Activated CD8-positive, alpha-beta T cell treated with anti-CD3 and anti-CD28 coated beads, Interleukin-2, amount 10 ng/mL, durations not matched to agents 7 days and 5 days (primary cell): ENCODE measurements around the gene SPHK1. TPM values are rescaled to one million over a fixed set of nuclear protein-coding genes. Genes with fewer than 3 reads are reported as not detected.

Experiments
- ATAC-seq: fragments of 150-1000 bp; cut with Tn5 transposase; one replicate; pipeline ENCODE4 v1.10.0; 2021; ENCODE audit warnings: moderate library complexity
- CTCF ChIA-PET: fragments of 350-600 bp; sonication (Branson Sonifier 250); formaldehyde crosslinking; loops from one replicate; lab custom pipeline; 2021; ENCODE audit warnings: antibody characterized with exemption; lab: Charles Lee
- POLR2A ChIA-PET: fragments of 350-600 bp; sonication (Branson Sonifier 250); formaldehyde crosslinking; loops from one replicate; lab custom pipeline; 2021; ENCODE audit warnings: antibody characterized with exemption; lab: Charles Lee
- DNase-seq: peaks from one replicate; pipeline ENCODE4 v3.0.0-alpha.2; 2020
- H3K27ac Mint-ChIP-seq: one replicate; pipeline ENCODE4 v1.8.0; 2021; ENCODE audit warnings: mild to moderate bottlenecking, mixed read lengths
- H3K27me3 Mint-ChIP-seq: one replicate; pipeline ENCODE4 v1.8.0; 2021; ENCODE audit warnings: low read depth, mixed read lengths
- H3K36me3 Mint-ChIP-seq: one replicate; pipeline ENCODE4 v1.8.0; 2021; ENCODE audit warnings: low read depth, mixed read lengths
- H3K4me1 Mint-ChIP-seq: one replicate; pipeline ENCODE4 v1.8.0; 2021; ENCODE audit warnings: low read depth, mixed read lengths
- H3K4me3 Mint-ChIP-seq: one replicate; pipeline ENCODE4 v1.8.0; 2021; ENCODE audit warnings: mild to moderate bottlenecking, mixed read lengths
- H3K9me3 Mint-ChIP-seq: one replicate; pipeline ENCODE4 v1.8.0; 2022; ENCODE audit warnings: mixed read lengths; ENCODE audit not compliant: insufficient read depth
- total RNA-seq, 2 experiments: library from RNA; stranded (reverse); gene quantifications; one replicate each; pipeline ENCODE4 v1.2.3, GENCODE V29; 2021

The SPHK1 gene
- total RNA-seq, 2 experiments from 2014 or later, result 3.8 to 4.7 TPM

- CTCF ChIA-PET, result interaction anchor here (1.2 to 3.5 kb wide), 2 partner anchors 17 to 108 kb away, joined by 3 to 20 read pairs; no protein-coding TSS in a partner anchor
- POLR2A ChIA-PET, result interaction anchor here (0.8 kb wide), 1 partner anchor 27 kb away, joined by 3 read pairs; no protein-coding TSS in a partner anchor
- Mint-ChIP-seq H3K27ac (no peak overlapping the region), H3K36me3 (no peaks in the 10 kb centered on the region), H3K27me3 (no peaks in the 10 kb centered on the region), H3K9me3 (no peaks in the 10 kb centered on the region), H3K4me1 (no peaks in the 10 kb centered on the region), H3K4me3 (no peak overlapping the region)
- DNase-seq (no peak), ATAC-seq (no peak)
Measured at GRCh38 chr17:76414334-76415295, 30.2 kb downstream of the SPHK1 start.

- Mint-ChIP-seq H3K27me3 (no peaks in the 10 kb centered on the region), H3K4me3 (no peak overlapping the region), H3K4me1 (no peaks in the 10 kb centered on the region), H3K27ac (no peak overlapping the region), H3K36me3 (no peaks in the 10 kb centered on the region), H3K9me3 (no peaks in the 10 kb centered on the region)
- ChIA-PET POLR2A (no interaction called here), CTCF (interaction anchor here (1.2 to 3.5 kb wide), 3 partner anchors 8 to 107 kb away, joined by 3 to 20 read pairs (median 9); no protein-coding TSS in a partner anchor)
- no peak for ATAC-seq
- DNase-seq, result no peak
Measured at GRCh38 chr17:76415786-76416185, 31.4 kb downstream of the SPHK1 start.

GRCh38 chr17:76416457-76416856 lies 32.0 kb downstream of the SPHK1 start:
- Mint-ChIP-seq H3K27me3 (no peaks in the 10 kb centered on the region), H3K9me3 (no peaks in the 10 kb centered on the region), H3K4me1 (no peaks in the 10 kb centered on the region), H3K27ac (no peak overlapping the region), H3K4me3 (no peak overlapping the region), H3K36me3 (no peaks in the 10 kb centered on the region)
- ATAC-seq (no peak), DNase-seq (no peak)
- POLR2A ChIA-PET, result no interaction called here
- CTCF ChIA-PET, result interaction anchor here (1.7 to 3.5 kb wide), 3 partner anchors 8 to 107 kb away, joined by 5 to 20 read pairs (median 9); no protein-coding TSS in a partner anchor

- CTCF ChIA-PET, result interaction anchor here (1.4 to 3.5 kb wide), 4 partner anchors 9 to 106 kb away, joined by 4 to 20 read pairs (median 7); no protein-coding TSS in a partner anchor
- Mint-ChIP-seq H3K4me3 (no peak overlapping the region), H3K9me3 (no peaks in the 10 kb centered on the region), H3K27ac (no peak overlapping the region), H3K36me3 (no peaks in the 10 kb centered on the region), H3K4me1 (no peaks in the 10 kb centered on the region), H3K27me3 (no peaks in the 10 kb centered on the region)
- POLR2A ChIA-PET, result no interaction called here
- ATAC-seq, result no peak
- DNase-seq, result no peak
Measured at GRCh38 chr17:76416899-76417298, 32.5 kb downstream of the SPHK1 start.

- H3K4me3 Mint-ChIP-seq, result no peak overlapping the region
- H3K27ac Mint-ChIP-seq, result no peak overlapping the region
- DNase-seq (no peak), ATAC-seq (no peak)
- H3K36me3 Mint-ChIP-seq, result no peaks in the 10 kb centered on the region
- no peaks in the 10 kb centered on the region for H3K9me3 Mint-ChIP-seq
- CTCF ChIA-PET, result interaction anchor here (1.4 to 3.5 kb wide), 4 partner anchors 10 to 105 kb away, joined by 4 to 20 read pairs (median 7); no protein-coding TSS in a partner anchor
- no peaks in the 10 kb centered on the region for H3K27me3 Mint-ChIP-seq
- H3K4me1 Mint-ChIP-seq, result no peaks in the 10 kb centered on the region
- POLR2A ChIA-PET, result interaction anchor here (0.7 kb wide), 1 partner anchor 430 kb away, joined by 3 read pairs; no protein-coding TSS in a partner anchor
Measured at GRCh38 chr17:76417499-76418143, 33.2 kb downstream of the SPHK1 start.

GRCh38 chr17:76419576-76420260 lies 35.3 kb downstream of the SPHK1 start:
- Mint-ChIP-seq H3K4me3 (no peak overlapping the region), H3K27ac (no peak overlapping the region), H3K4me1 (no peaks in the 10 kb centered on the region), H3K27me3 (no peaks in the 10 kb centered on the region), H3K9me3 (no peaks in the 10 kb centered on the region), H3K36me3 (no peaks in the 10 kb centered on the region)
- ATAC-seq, result no peak
- CTCF ChIA-PET, result no interaction called here
- POLR2A ChIA-PET, result no interaction called here
- DNase-seq, result no peak

- no peak for DNase-seq
- Mint-ChIP-seq H3K9me3 (no peaks in the 10 kb centered on the region), H3K27ac (no peak overlapping the region), H3K4me1 (no peaks in the 10 kb centered on the region), H3K4me3 (no peak overlapping the region), H3K27me3 (no peaks in the 10 kb centered on the region), H3K36me3 (no peaks in the 10 kb centered on the region)
- CTCF ChIA-PET, result no interaction called here
- ATAC-seq, result no peak
- POLR2A ChIA-PET, result no interaction called here
Measured at GRCh38 chr17:76420356-76421043, 36.1 kb downstream of the SPHK1 start.

GRCh38 chr17:76421044-76421407 lies 36.6 kb downstream of the SPHK1 start:
- POLR2A ChIA-PET, result no interaction called here
- H3K9me3 Mint-ChIP-seq, result no peaks in the 10 kb centered on the region
- H3K4me3 Mint-ChIP-seq, result no peak overlapping the region
- DNase-seq (no peak), ATAC-seq (no peak)
- no peaks in the 10 kb centered on the region for H3K4me1 Mint-ChIP-seq
- CTCF ChIA-PET, result no interaction called here
- no peaks in the 10 kb centered on the region for H3K36me3 Mint-ChIP-seq
- no peak overlapping the region for H3K27ac Mint-ChIP-seq
- H3K27me3 Mint-ChIP-seq, result no peaks in the 10 kb centered on the region

GRCh38 chr17:76422406-76422805 lies 38.0 kb downstream of the SPHK1 start:
- H3K4me3 Mint-ChIP-seq, result no peak overlapping the region
- POLR2A ChIA-PET, result no interaction called here

GRCh38 chr17:76422860-76423259 lies 38.5 kb downstream of the SPHK1 start:
- ATAC-seq (no peak), DNase-seq (no peak)
- Mint-ChIP-seq H3K27me3 (no peaks in the 10 kb centered on the region), H3K9me3 (no peaks in the 10 kb centered on the region), H3K4me3 (no peak overlapping the region), H3K36me3 (no peaks in the 10 kb centered on the region), H3K4me1 (peaks cover 2% of the 10 kb centered on the region), H3K27ac (no peak overlapping the region)
- CTCF ChIA-PET, result interaction anchor here (1.3 kb wide), 1 partner anchor 14 kb away, joined by 4 read pairs; no protein-coding TSS in a partner anchor
- POLR2A ChIA-PET, result no interaction called here

More at GRCh38 chr17:76422406-76422805, 38.0 kb downstream of the SPHK1 start:
- ATAC-seq, result no peak
- Mint-ChIP-seq H3K36me3 (no peaks in the 10 kb centered on the region), H3K27me3 (no peaks in the 10 kb centered on the region), H3K27ac (no peak overlapping the region), H3K4me1 (peaks cover 2% of the 10 kb centered on the region), H3K9me3 (no peaks in the 10 kb centered on the region)
- CTCF ChIA-PET, result no interaction called here
- no peak for DNase-seq

GRCh38 chr17:76426853-76427252 lies 42.4 kb downstream of the SPHK1 start:
- Mint-ChIP-seq H3K9me3 (no peaks in the 10 kb centered on the region), H3K4me3 (no peak overlapping the region), H3K36me3 (peaks cover 4% of the 10 kb centered on the region), H3K4me1 (peaks cover 4% of the 10 kb centered on the region), H3K27me3 (no peaks in the 10 kb centered on the region), H3K27ac (no peak overlapping the region)
- ChIA-PET POLR2A (no interaction called here), CTCF (interaction anchor here (0.9 to 3.0 kb wide), 5 partner anchors 17 to 123 kb away, joined by 3 to 10 read pairs (median 4); no protein-coding TSS in a partner anchor)
- ATAC-seq (no peak), DNase-seq (no peak)
